ENCODE results near the gene FTSJ3. TPM values are rescaled to one million over a fixed set of nuclear protein-coding genes. Genes with fewer than 3 reads are reported as not detected.
A peak's percentile ranks its signal among the peaks of the same experiment; 100 is the strongest.

Gene FTSJ3
- total RNA-seq, 1 donor from 2014 or later: 76.1 TPM

GRCh38 chr17:63843910-63844677 is 16.6 kb upstream of the FTSJ3 start:
- no peak for DNase-seq (ENCODE audit: low read depth)

- peak; percentile 76 for DNase-seq (ENCODE audit: low read depth)
These were observed 16.0 kb upstream of the FTSJ3 start for GRCh38 chr17:63843387-63843888.

- DNase-seq (ENCODE audit: low read depth): peak; percentile 92
These were observed 15.3 kb upstream of the FTSJ3 start, which contains the start of gene SMARCD2 for GRCh38 chr17:63842540-63843386. Gene SMARCD2, minus strand, starts transcription at chr17:63842685. Its CDS starts 11 bp downstream, at chr17:63842674.

- no peak for DNase-seq (ENCODE audit: low read depth)
These were observed 14.7 kb upstream of the FTSJ3 start for GRCh38 chr17:63842173-63842539.

- no peak for DNase-seq (ENCODE audit: low read depth)
These were observed 14.1 kb upstream of the FTSJ3 start for GRCh38 chr17:63841350-63842172.

- DNase-seq (ENCODE audit: low read depth): no peak
These were observed 13.3 kb upstream of the FTSJ3 start for GRCh38 chr17:63840591-63841349.

- DNase-seq (ENCODE audit: low read depth): peak; percentile 44
These were observed 11.2 kb upstream of the FTSJ3 start for GRCh38 chr17:63838631-63839171.

GRCh38 chr17:63837962-63838600 is 10.6 kb upstream of the FTSJ3 start:
- no peak for DNase-seq (ENCODE audit: low read depth)

- DNase-seq (ENCODE audit: low read depth): no peak
These were observed 10.0 kb upstream of the FTSJ3 start for GRCh38 chr17:63837480-63837879.

- DNase-seq (ENCODE audit: low read depth): no peak
These were observed 9.3 kb upstream of the FTSJ3 start for GRCh38 chr17:63836811-63837210.

GRCh38 chr17:63835167-63835720 is 7.8 kb upstream of the FTSJ3 start:
- DNase-seq (ENCODE audit: low read depth): no peak

GRCh38 chr17:63834431-63835166 is 7.1 kb upstream of the FTSJ3 start:
- DNase-seq (ENCODE audit: low read depth): peak; percentile 85

- DNase-seq (ENCODE audit: low read depth): no peak
These were observed 6.4 kb upstream of the FTSJ3 start for GRCh38 chr17:63833741-63834373.

GRCh38 chr17:63833026-63833740 is 5.7 kb upstream of the FTSJ3 start:
- no peak for DNase-seq (ENCODE audit: low read depth)

- DNase-seq (ENCODE audit: low read depth): no peak
These were observed 5.0 kb upstream of the FTSJ3 start for GRCh38 chr17:63832455-63832854.

- no peak for DNase-seq (ENCODE audit: low read depth)
These were observed 4.6 kb upstream of the FTSJ3 start for GRCh38 chr17:63832014-63832413.

- DNase-seq (ENCODE audit: low read depth): no peak
These were observed 4.0 kb upstream of the FTSJ3 start for GRCh38 chr17:63831505-63831904.

GRCh38 chr17:63830904-63831491 is 3.5 kb upstream of the FTSJ3 start:
- no peak for DNase-seq (ENCODE audit: low read depth)
